T-cell (primary cell): Measurements from ENCODE around the gene SOX6. TPM values are rescaled to one million over a fixed set of nuclear protein-coding genes. Genes with fewer than 3 reads are reported as not detected.

Source experiments
- ATAC-seq, 4 experiments: fragments of 200-7000 bp in 3 of 4; fragments of 150-1000 bp in 1 of 4; cut with Tn5 transposase; replicated peaks in 1 of 4; 1 replicate in 3 of 4; 2 replicates in 1 of 4; pipeline ENCODE4 v1.10.0; 2021; ENCODE audit warnings: moderate library complexity in 3 of 4, mild to moderate bottlenecking in 2 of 4, moderate number of reproducible peaks in 1 of 4
- CTCF ChIA-PET, 2 donors: fragments of 300-600 bp; sonication (Branson Sonifier 250); formaldehyde crosslinking; loops; one replicate each; lab custom pipeline; 2022; ENCODE audit warnings: antibody characterized with exemption in 2 of 2; lab: Charles Lee
- POLR2A ChIA-PET, 2 donors: fragments of 300-600 bp; sonication (Branson Sonifier 250); formaldehyde crosslinking; loops; one replicate each; lab custom pipeline; 2022; ENCODE audit warnings: antibody characterized with exemption in 2 of 2; lab: Charles Lee
- DNase-seq, 35 experiments: peaks; one replicate each; pipeline versions ENCODE4 v3.0.0 to v3.0.0-alpha.2; 2013 to 2023
- H3K27ac ChIP-seq: one replicate; pipeline ENCODE4 v1.5.1; 2013; ENCODE audit warnings: low read length
- H3K27me3 ChIP-seq, 2 experiments: replicated peaks in 1 of 2; 1 replicate in 1 of 2; 2 replicates in 1 of 2; pipeline versions ENCODE4 v1.6.1 to v1.7.0; 2013; ENCODE audit warnings: low read length in 1 of 2, mixed read lengths in 1 of 2; ENCODE audit not compliant: control insufficient read depth in 2 of 2, insufficient read depth in 2 of 2; ENCODE audit errors: extremely low read depth in 1 of 2
- H3K36me3 ChIP-seq, 2 donors: 1 replicate in 1 of 2; 2 replicates in 1 of 2; pipeline versions ENCODE4 v1.6.1 to v1.7.0; 2013; ENCODE audit warnings: low read length in 1 of 2; ENCODE audit not compliant: control insufficient read depth in 2 of 2, insufficient read depth in 1 of 2; ENCODE audit errors: extremely low read depth in 1 of 2
- H3K4me1 ChIP-seq, 2 experiments: 1 replicate in 1 of 2; 2 replicates in 1 of 2; pipeline versions ENCODE4 v1.6.1 to v1.7.0; 2013; ENCODE audit warnings: low read length in 2 of 2, mixed read lengths in 1 of 2; ENCODE audit not compliant: insufficient read depth in 2 of 2, control insufficient read depth in 1 of 2; ENCODE audit errors: extremely low read depth in 1 of 2
- H3K4me3 ChIP-seq, 2 donors: 1 replicate in 1 of 2; 2 replicates in 1 of 2; pipeline versions ENCODE4 v1.5.1 to v1.7.0; 2013; ENCODE audit warnings: mild to moderate bottlenecking in 2 of 2, low read length in 1 of 2, moderate library complexity in 1 of 2; ENCODE audit not compliant: control insufficient read depth in 1 of 2; ENCODE audit errors: extremely low read depth in 1 of 2
- H3K9me3 ChIP-seq: 2 replicates; pipeline ENCODE4 v1.7.0; 2013
- H3K27ac Mint-ChIP-seq, 2 donors: one replicate each; pipeline ENCODE4 v1.8.0; 2020 to 2021; ENCODE audit warnings: mild to moderate bottlenecking in 2 of 2, mixed read lengths in 2 of 2
- H3K27me3 Mint-ChIP-seq, 2 donors: one replicate each; pipeline ENCODE4 v1.8.0; 2021 to 2022; ENCODE audit warnings: mixed read lengths in 2 of 2
- H3K36me3 Mint-ChIP-seq: one replicate; pipeline ENCODE4 v1.8.0; 2021; ENCODE audit warnings: mixed read lengths
- H3K4me1 Mint-ChIP-seq, 3 donors: one replicate each; pipeline ENCODE4 v1.8.0; 2020 to 2022; ENCODE audit warnings: mixed read lengths in 3 of 3, mild to moderate bottlenecking in 1 of 3
- H3K4me3 Mint-ChIP-seq, 3 donors: one replicate each; pipeline ENCODE4 v1.8.0; 2020 to 2022; ENCODE audit warnings: mild to moderate bottlenecking in 3 of 3, mixed read lengths in 3 of 3, moderate library complexity in 3 of 3
- H3K9me3 Mint-ChIP-seq, 3 donors: one replicate each; pipeline ENCODE4 v1.8.0; 2020 to 2022; ENCODE audit warnings: mixed read lengths in 3 of 3
- WGBS: methylation state at CpG from one replicate; pipeline ENCODE4 v1.1.5; 2013; ENCODE audit warnings: missing lambda C conversion rate; ENCODE audit not compliant: insufficient coverage; 5-methylcytosine and 5-hydroxymethylcytosine counted together
- total RNA-seq, 35 experiments: library from RNA in 6 of 35; stranded (reverse) in 6 of 35; fragments of 120-200 nt in 1 of 35; gene quantifications; one replicate each; pipeline versions ENCODE4 v1.2.1 to v1.2.4 and lab custom pipeline; 2013 to 2026

SOX6 gene
- total RNA-seq, 5 donors from 2014 or later (not counting 1 experiment from before 2014, with no cell fraction given): 0.16 TPM; not detected in 4

DNA sequence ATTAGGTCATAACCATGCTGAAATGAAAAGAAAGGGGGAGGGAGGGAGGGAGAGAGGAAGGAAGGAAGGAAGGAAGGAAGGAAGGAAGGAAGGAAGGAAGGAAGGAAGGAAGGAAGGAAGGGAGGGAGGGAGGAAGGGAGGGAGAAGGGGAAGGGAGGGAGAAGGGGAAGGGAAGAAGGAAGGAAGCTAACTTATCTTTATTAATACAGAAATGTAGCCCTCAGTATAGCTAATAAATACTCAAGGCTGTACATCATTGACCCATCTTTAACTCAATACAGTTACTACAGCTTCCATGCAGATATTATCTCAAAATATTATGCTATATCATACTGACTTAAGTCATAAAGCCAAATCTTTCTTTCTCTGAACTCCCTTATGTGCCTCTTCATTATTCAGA, 17.4 kb upstream of the SOX6 start:
- Histone ChIP-seq H3K36me3 (no peaks in the 10 kb centered on the region), H3K4me3 (no peak overlapping the region), H3K27me3 (no peaks in the 10 kb centered on the region), H3K27ac (no peak overlapping the region), H3K4me1 (no peaks in the 10 kb centered on the region), H3K9me3 (no peaks in the 10 kb centered on the region)
- DNase-seq: no peak
- no peak overlapping the region for H3K4me3 Mint-ChIP-seq
- ChIA-PET CTCF (no interaction called here), POLR2A (no interaction called here)
- H3K9me3 Mint-ChIP-seq: peaks cover 7 to 24% (median 16%) of the 10 kb centered on the region in 3 donors
- no peaks in the 10 kb centered on the region for H3K36me3 Mint-ChIP-seq
- no peaks in the 10 kb centered on the region for H3K4me1 Mint-ChIP-seq
- H3K27ac Mint-ChIP-seq: no peak overlapping the region
- ATAC-seq: no peak
- H3K27me3 Mint-ChIP-seq: no peaks in the 10 kb centered on the region

DNA sequence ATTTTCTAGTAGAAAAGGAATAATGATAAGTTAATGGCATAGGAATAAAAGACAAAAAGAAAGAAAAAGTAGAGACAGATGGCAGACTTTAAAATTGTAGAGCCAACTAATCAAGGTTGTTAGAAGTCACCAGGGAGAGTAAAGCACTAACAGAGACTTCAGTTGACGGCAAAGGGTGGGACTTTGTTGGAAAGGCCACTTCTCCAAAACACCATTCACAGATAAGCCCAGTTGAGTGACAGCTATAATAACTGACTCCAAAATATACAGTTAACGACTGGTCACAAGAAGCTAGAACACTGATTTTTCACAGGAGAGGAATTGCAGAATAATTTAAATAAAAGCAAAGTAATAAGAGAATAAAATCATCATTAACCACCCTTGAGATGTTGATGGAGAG, 16.0 kb upstream of the SOX6 start:
- Mint-ChIP-seq H3K27ac (no peak overlapping the region), H3K36me3 (no peaks in the 10 kb centered on the region), H3K4me3 (no peak overlapping the region), H3K9me3 (peaks cover 7 to 24% (median 13%) of the 10 kb centered on the region in 3 donors), H3K4me1 (no peaks in the 10 kb centered on the region), H3K27me3 (no peaks in the 10 kb centered on the region)
- WGBS: no CpG with 5 or more reads among the region's 2 CpGs
- H3K9me3 ChIP-seq: no peaks in the 10 kb centered on the region
- no peaks in the 10 kb centered on the region for H3K36me3 ChIP-seq
- no peak overlapping the region for H3K27ac ChIP-seq
- DNase-seq: no peak
- no peaks in the 10 kb centered on the region for H3K27me3 ChIP-seq
- POLR2A ChIA-PET: no interaction called here
- H3K4me3 ChIP-seq: no peak overlapping the region
- no peak for ATAC-seq
- CTCF ChIA-PET: no interaction called here
- H3K4me1 ChIP-seq: no peaks in the 10 kb centered on the region

DNA sequence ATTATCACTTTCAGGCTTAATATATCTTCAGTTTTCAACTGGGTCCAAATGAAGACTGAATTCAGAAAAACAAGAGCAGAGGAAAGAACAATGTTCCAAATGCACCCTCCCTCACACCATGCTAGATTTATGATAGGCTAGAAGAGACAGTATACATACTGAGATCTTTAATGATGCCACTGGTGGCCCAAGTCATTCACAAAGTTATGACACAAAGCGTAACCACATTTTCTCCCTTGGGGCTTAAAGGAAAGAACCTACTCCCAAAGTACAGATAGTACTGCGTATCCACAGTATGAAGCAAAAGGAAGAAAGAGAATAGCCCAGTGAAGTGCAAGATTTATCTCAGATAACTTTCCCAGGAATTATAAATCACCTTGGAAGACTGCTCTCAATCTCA, 10.9 kb upstream of the SOX6 start:
- H3K9me3 ChIP-seq: no peaks in the 10 kb centered on the region
- Mint-ChIP-seq H3K27ac (no peak overlapping the region), H3K27me3 (no peaks in the 10 kb centered on the region), H3K4me3 (no peak overlapping the region), H3K4me1 (no peaks in the 10 kb centered on the region), H3K36me3 (no peaks in the 10 kb centered on the region), H3K9me3 (peaks cover 6 to 11% (median 7%) of the 10 kb centered on the region in 3 donors)
- H3K36me3 ChIP-seq: no peaks in the 10 kb centered on the region
- CTCF ChIA-PET: no interaction called here
- no peak for DNase-seq
- WGBS: no CpG with 5 or more reads among the region's 2 CpGs
- no peak for ATAC-seq
- H3K27me3 ChIP-seq: no peaks in the 10 kb centered on the region
- no peaks in the 10 kb centered on the region for H3K4me1 ChIP-seq
- H3K27ac ChIP-seq: no peak overlapping the region
- H3K4me3 ChIP-seq: no peak overlapping the region
- POLR2A ChIA-PET: no interaction called here

DNA sequence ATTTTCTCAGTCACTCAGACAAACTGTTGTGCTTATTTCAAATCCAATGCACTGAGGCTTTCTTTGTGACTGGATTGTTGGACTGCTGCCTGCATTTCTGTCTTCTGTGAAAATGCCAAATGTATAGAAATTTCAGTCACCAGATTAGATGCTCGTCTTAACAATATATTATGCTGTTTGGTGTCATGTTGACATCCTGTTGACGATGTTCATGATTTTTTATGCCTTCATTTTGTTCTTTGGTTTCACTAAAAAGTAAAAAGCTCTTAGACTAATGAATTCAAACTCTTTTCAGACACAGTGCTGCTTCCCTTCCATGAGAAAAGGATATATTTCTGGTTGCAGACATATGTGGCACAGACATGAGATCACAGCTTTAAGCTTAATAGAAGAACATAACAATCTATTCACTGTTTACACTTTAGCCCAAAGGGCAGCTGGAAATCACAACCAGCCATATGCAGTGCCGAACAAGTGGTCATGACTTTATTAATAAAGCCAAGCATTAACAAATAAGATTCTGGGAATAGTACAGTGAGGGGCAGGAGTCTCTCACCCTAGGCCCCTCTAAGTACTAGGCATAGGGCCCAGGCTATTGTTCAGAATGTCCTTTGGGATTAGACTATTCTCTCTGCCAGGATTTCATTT, 9.4 kb upstream of the SOX6 start:
- POLR2A ChIA-PET: no interaction called here
- Histone ChIP-seq H3K36me3 (no peaks in the 10 kb centered on the region), H3K9me3 (no peaks in the 10 kb centered on the region), H3K4me3 (no peak overlapping the region), H3K27me3 (no peaks in the 10 kb centered on the region), H3K27ac (no peak overlapping the region), H3K4me1 (no peaks in the 10 kb centered on the region)
- WGBS: no CpG with 5 or more reads among the region's 3 CpGs
- H3K27ac Mint-ChIP-seq: no peak overlapping the region
- H3K9me3 Mint-ChIP-seq: peaks cover 3 to 11% (median 6%) of the 10 kb centered on the region in 3 donors
- no peak overlapping the region for H3K4me3 Mint-ChIP-seq
- no peaks in the 10 kb centered on the region for H3K36me3 Mint-ChIP-seq
- ATAC-seq (no peak), DNase-seq (no peak)
- CTCF ChIA-PET: no interaction called here
- no peaks in the 10 kb centered on the region for H3K4me1 Mint-ChIP-seq
- H3K27me3 Mint-ChIP-seq: no peaks in the 10 kb centered on the region

DNA sequence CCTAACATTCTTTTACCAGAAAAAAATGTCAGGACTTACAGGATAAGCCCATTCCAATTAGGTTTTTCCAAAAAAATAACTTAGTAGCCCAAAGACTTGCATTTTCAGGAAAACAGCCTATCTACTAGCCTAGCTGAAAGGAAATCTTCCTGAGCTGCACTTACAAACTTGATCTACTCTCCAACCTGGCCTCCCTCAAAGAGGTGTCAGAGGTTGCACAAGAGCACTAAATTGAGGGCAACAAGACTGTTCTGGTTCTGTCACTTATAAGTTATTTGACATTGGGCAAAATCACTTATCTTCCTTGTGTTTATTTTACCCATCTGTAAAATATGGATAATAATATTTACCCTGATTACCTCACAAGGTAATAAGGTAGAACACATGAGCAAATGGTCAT, 7.9 kb upstream of the SOX6 start:
- Mint-ChIP-seq H3K27ac (no peak overlapping the region), H3K4me3 (no peak overlapping the region), H3K36me3 (no peaks in the 10 kb centered on the region), H3K4me1 (no peaks in the 10 kb centered on the region), H3K9me3 (peaks cover 0 to 9% (median 4%) of the 10 kb centered on the region in 3 donors), H3K27me3 (no peaks in the 10 kb centered on the region)
- Histone ChIP-seq H3K27ac (no peak overlapping the region), H3K4me1 (no peaks in the 10 kb centered on the region), H3K27me3 (no peaks in the 10 kb centered on the region), H3K36me3 (no peaks in the 10 kb centered on the region), H3K9me3 (no peaks in the 10 kb centered on the region), H3K4me3 (no peak overlapping the region)
- no peak for ATAC-seq
- no peak for DNase-seq
- POLR2A ChIA-PET: no interaction called here
- CTCF ChIA-PET: no interaction called here

DNA sequence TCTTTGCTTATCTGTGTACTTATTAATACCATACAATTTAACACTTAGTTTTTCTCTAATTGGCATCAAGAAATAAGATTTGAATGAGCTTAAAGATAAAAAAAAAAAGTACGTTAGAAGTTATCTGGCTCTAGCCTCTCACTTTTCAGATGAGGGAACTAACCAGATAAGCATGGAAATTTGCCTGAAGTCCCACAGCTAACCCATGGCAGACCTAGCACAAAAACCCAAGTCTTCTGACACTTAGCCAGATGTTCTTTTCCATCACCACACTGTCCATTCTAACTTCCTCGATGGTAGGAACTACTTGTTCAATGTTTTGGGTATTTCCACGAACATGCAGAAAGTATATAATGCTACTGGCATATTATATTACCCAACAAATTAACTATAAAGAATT, 7.4 kb upstream of the SOX6 start:
- Mint-ChIP-seq H3K4me3 (no peak overlapping the region), H3K27me3 (no peaks in the 10 kb centered on the region), H3K9me3 (peaks cover 0 to 9% (median 4%) of the 10 kb centered on the region in 3 donors), H3K36me3 (no peaks in the 10 kb centered on the region), H3K27ac (no peak overlapping the region), H3K4me1 (no peaks in the 10 kb centered on the region)
- no peaks in the 10 kb centered on the region for H3K27me3 ChIP-seq
- H3K4me1 ChIP-seq: no peaks in the 10 kb centered on the region
- DNase-seq: no peak
- no peak for ATAC-seq
- H3K27ac ChIP-seq: no peak overlapping the region
- no peaks in the 10 kb centered on the region for H3K36me3 ChIP-seq
- no CpG with 5 or more reads among the region's 3 CpGs for WGBS
- ChIA-PET CTCF (no interaction called here), POLR2A (no interaction called here)
- H3K9me3 ChIP-seq: no peaks in the 10 kb centered on the region
- H3K4me3 ChIP-seq: no peak overlapping the region
